ENCODE measurements around the gene SRSF12.

The SRSF12 gene

DNA sequence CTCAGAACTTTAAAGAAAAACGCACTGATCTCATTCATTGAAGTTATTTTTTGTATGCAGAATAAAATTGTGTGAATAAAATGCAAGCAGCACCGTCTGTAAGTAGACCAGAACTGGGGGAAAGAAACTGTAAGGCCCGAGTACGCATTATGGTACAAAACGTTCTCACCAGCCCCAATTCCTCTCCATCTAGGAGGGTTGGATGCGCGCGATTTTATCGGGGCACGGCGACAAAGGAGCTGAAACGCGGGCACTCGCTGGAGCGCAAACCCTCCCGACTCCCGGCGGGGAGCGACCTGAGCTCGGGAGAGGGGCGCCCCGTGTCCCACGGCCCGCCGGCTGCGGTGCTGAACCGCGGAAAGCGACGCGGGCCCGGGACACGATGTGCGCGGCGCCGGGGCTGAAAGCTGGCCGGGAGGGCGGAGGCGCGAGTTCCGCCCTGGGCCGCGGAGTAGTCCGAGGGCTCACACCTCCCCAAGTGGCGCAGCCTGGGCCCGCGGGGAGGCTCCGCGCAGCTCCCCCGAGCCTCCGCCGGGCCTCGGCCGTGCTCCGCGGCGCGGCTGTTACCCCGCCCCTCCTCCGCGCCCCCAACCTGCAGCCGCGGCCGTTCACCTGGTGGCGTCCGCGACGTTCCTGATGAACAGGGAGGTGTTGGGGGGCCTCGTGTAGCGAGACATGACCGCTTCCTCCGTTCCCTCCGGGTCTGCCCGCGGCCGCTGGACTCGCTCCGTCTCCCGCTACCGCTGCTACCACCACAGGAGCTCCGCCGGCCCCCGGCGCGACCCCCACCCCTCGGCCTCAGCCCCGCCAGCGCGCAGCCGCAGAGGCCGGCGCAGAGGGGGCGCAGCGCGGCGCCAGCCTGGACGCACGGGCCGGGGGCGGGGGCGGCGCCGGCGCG lies at the start of gene SRSF12:
Gene SRSF12 (minus strand): TSS at position 861 of the 898 bp plus-strand sequence. CDS start 184 bp downstream, at position 677.
- Histone ChIP-seq H3K4me2 (ENCODE audit: low read depth, low read length, poor library complexity, severe bottlenecking) (peak within 1 kb of the TSS; percentile 35), H3K9me3 (ENCODE audit: insufficient read depth, low read depth, low read length) (no peaks in the 10 kb centered on the region), H3K9me2 (replicated peaks; ENCODE audit: low read depth, low read length) (no peaks in the 10 kb centered on the region), H3K4me3 (ENCODE audit: low read length, poor library complexity, severe bottlenecking) (peak within 1 kb of the TSS; percentile 52), H4K20me1 (ENCODE audit: insufficient read depth, low read length, poor library complexity, severe bottlenecking) (no peaks in the 10 kb centered on the region), H2AFZ (ENCODE audit: low read length) (peak within 1 kb of the TSS; percentile 51; the same call in 1 of the 2 replicates), H3F3A (ENCODE audit: low read depth) (no peaks in the 10 kb centered on the region), H3K9ac (ENCODE audit: low read depth, low read length, poor library complexity, severe bottlenecking) (no peak within 1 kb of the TSS), H3K36me3 (ENCODE audit: insufficient read depth, low read length) (no peaks in the 10 kb centered on the region), H3K4me1 (ENCODE audit: insufficient read depth, low read length, poor library complexity, severe bottlenecking) (no peaks in the 10 kb centered on the region), H3K27me3 (ENCODE audit: insufficient read depth, low read length, poor library complexity, severe bottlenecking) (no peaks in the 10 kb centered on the region), H3K79me2 (ENCODE audit: insufficient read depth, low read length) (no peaks in the 10 kb centered on the region)
- TF ChIP-seq, protein P1, sequence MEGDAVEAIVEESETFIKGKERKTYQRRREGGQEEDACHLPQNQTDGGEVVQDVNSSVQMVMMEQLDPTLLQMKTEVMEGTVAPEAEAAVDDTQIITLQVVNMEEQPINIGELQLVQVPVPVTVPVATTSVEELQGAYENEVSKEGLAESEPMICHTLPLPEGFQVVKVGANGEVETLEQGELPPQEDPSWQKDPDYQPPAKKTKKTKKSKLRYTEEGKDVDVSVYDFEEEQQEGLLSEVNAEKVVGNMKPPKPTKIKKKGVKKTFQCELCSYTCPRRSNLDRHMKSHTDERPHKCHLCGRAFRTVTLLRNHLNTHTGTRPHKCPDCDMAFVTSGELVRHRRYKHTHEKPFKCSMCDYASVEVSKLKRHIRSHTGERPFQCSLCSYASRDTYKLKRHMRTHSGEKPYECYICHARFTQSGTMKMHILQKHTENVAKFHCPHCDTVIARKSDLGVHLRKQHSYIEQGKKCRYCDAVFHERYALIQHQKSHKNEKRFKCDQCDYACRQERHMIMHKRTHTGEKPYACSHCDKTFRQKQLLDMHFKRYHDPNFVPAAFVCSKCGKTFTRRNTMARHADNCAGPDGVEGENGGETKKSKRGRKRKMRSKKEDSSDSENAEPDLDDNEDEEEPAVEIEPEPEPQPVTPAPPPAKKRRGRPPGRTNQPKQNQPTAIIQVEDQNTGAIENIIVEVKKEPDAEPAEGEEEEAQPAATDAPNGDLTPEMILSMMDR (conservative IDR thresholded peaks at IDR 0.05; ENCODE audit: low read length), result no peak
- no peak for TF ChIP-seq EZH2phosphoT487 (IDR thresholded peaks at IDR 0.05; ENCODE audit: borderline replicate concordance)

DNA sequence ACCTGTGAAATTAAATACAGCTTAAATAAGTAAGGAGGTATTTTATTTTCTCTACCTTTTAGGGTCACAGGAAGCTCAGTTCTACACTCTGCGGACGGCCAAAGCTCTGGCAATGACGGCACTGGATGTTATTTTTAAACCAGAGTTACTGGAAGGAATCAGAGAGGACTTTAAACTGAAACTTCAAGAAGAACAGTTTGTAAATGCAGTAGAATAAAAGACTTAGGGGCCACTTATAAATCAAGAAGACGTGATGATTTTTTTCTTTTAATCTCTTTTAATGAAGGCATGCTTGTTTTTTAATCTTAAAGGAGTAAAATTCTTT lies 44.1 kb upstream of the SRSF12 start:
- no peak overlapping the region for H3K4me2 ChIP-seq (ENCODE audit: low read depth, low read length, poor library complexity, severe bottlenecking)
- H3K27me3 ChIP-seq (ENCODE audit: insufficient read depth, low read length, poor library complexity, severe bottlenecking), result no peaks in the 10 kb centered on the region
- no peak overlapping the region for H3K4me3 ChIP-seq (ENCODE audit: low read length, poor library complexity, severe bottlenecking)
- no peaks in the 10 kb centered on the region for H3K9me2 ChIP-seq (replicated peaks; ENCODE audit: low read depth, low read length)
- H4K20me1 ChIP-seq (ENCODE audit: insufficient read depth, low read length, poor library complexity, severe bottlenecking), result no peaks in the 10 kb centered on the region
- H2AFZ ChIP-seq (ENCODE audit: low read length), result no peak overlapping the region
- no peaks in the 10 kb centered on the region for H3K4me1 ChIP-seq (ENCODE audit: insufficient read depth, low read length, poor library complexity, severe bottlenecking)
- no peaks in the 10 kb centered on the region for H3F3A ChIP-seq (ENCODE audit: low read depth)
- H3K79me2 ChIP-seq (ENCODE audit: insufficient read depth, low read length), result no peaks in the 10 kb centered on the region
- H3K9me3 ChIP-seq (ENCODE audit: insufficient read depth, low read depth, low read length), result no peaks in the 10 kb centered on the region
- H3K36me3 ChIP-seq (ENCODE audit: insufficient read depth, low read length), result peaks cover 34% of the 10 kb centered on the region; the same call in 1 of the 2 replicates
- no peak overlapping the region for H3K9ac ChIP-seq (ENCODE audit: low read depth, low read length, poor library complexity, severe bottlenecking)
- TF ChIP-seq EZH2phosphoT487 (IDR thresholded peaks at IDR 0.05; ENCODE audit: borderline replicate concordance), result no peak
- TF ChIP-seq, protein P1 (conservative IDR thresholded peaks at IDR 0.05; ENCODE audit: low read length), result no peak

DNA sequence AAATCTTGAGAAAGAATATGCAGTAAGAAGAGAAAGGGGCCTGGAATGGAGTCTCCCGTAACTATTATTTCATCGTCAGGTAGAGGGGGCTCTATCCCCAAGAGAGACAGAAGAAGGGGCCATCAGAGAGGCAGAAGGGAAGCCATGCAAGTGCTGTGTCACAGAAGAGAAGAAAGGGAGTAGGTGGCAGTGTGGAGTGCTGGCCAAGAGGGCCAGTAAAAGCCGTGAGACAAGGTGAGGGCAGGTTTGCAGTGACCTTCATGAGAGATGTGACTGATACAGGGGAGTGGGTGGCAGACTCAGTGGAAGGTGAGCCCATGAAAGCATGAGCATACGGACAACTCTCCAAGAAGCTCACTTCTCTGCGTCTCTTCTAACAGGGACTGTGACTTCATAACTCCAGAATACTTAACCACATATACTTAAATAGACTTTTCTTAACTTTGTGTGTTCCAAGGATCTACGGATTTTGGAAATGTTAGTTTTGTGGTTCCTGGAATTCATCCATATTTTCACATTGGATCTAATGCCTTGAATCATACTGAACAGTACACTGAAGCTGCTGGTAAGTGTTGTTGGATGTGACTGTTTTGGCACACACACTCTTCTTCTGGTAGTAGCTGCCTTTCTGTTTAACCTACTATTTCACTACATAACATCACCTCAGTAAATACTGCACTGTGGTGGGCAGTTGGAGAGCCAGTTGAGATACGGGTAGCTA lies 43.6 kb upstream of the SRSF12 start:
- Histone ChIP-seq H3K9me3 (ENCODE audit: insufficient read depth, low read depth, low read length) (no peaks in the 10 kb centered on the region), H3K4me1 (ENCODE audit: insufficient read depth, low read length, poor library complexity, severe bottlenecking) (no peaks in the 10 kb centered on the region), H3K36me3 (ENCODE audit: insufficient read depth, low read length) (peaks cover 35% of the 10 kb centered on the region; the same call in 1 of the 2 replicates), H3F3A (ENCODE audit: low read depth) (no peaks in the 10 kb centered on the region), H3K27me3 (ENCODE audit: insufficient read depth, low read length, poor library complexity, severe bottlenecking) (no peaks in the 10 kb centered on the region), H3K4me3 (ENCODE audit: low read length, poor library complexity, severe bottlenecking) (no peak overlapping the region), H3K9ac (ENCODE audit: low read depth, low read length, poor library complexity, severe bottlenecking) (no peak overlapping the region), H3K79me2 (ENCODE audit: insufficient read depth, low read length) (no peaks in the 10 kb centered on the region), H2AFZ (ENCODE audit: low read length) (no peak overlapping the region), H3K9me2 (replicated peaks; ENCODE audit: low read depth, low read length) (no peaks in the 10 kb centered on the region), H4K20me1 (ENCODE audit: insufficient read depth, low read length, poor library complexity, severe bottlenecking) (no peaks in the 10 kb centered on the region), H3K4me2 (ENCODE audit: low read depth, low read length, poor library complexity, severe bottlenecking) (no peak overlapping the region)
- no peak for TF ChIP-seq EZH2phosphoT487 (IDR thresholded peaks at IDR 0.05; ENCODE audit: borderline replicate concordance)
- TF ChIP-seq, protein P1 (conservative IDR thresholded peaks at IDR 0.05; ENCODE audit: low read length), result peak; percentile 50
